VCaP (cell line): ENCODE results near the gene DBP.
A peak's percentile ranks its signal among the peaks of the same experiment; 100 is the strongest.

Experiments used
- H3K27ac ChIP-seq: fragments of 450-650 bp; 2 replicates; pipeline ENCODE4 v1.5.1; 2017
- TF ChIP-seq, protein P1 (sequence below): fragments of 450-650 bp; conservative IDR thresholded peaks from 2 replicates; pipeline ENCODE4 v1.5.1; 2017; ENCODE audit warnings: mild to moderate bottlenecking, moderate library complexity

DBP gene

DNA sequence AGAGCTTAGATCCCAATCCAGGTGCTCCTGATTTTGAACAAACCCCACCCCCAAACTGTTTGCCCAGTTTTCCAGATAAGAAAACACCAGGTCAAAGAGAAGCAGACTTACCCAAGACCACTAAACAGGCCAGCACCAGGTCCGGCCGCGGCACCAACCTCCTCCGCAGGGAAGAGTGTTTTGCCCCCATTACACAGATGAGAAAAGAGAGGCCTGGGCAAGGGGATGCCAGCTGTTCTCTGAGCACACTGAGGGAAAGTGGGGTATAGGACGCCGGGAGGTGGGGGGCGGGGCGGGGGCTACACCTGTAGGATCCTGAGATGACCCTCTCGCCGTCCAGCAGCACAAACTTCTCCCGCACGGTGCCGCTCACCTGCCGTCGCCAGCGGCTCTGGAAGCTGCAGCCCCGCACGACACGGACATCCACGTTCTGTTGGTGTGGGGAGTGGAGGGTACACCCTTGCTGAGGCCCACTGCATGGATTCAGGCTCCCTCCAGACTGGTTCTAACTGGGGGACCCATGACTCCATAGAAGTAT lies 27.5 kb downstream of the DBP start:
- no peak overlapping the region for H3K27ac ChIP-seq
- TF ChIP-seq, protein P1, sequence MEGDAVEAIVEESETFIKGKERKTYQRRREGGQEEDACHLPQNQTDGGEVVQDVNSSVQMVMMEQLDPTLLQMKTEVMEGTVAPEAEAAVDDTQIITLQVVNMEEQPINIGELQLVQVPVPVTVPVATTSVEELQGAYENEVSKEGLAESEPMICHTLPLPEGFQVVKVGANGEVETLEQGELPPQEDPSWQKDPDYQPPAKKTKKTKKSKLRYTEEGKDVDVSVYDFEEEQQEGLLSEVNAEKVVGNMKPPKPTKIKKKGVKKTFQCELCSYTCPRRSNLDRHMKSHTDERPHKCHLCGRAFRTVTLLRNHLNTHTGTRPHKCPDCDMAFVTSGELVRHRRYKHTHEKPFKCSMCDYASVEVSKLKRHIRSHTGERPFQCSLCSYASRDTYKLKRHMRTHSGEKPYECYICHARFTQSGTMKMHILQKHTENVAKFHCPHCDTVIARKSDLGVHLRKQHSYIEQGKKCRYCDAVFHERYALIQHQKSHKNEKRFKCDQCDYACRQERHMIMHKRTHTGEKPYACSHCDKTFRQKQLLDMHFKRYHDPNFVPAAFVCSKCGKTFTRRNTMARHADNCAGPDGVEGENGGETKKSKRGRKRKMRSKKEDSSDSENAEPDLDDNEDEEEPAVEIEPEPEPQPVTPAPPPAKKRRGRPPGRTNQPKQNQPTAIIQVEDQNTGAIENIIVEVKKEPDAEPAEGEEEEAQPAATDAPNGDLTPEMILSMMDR = no peak

DNA sequence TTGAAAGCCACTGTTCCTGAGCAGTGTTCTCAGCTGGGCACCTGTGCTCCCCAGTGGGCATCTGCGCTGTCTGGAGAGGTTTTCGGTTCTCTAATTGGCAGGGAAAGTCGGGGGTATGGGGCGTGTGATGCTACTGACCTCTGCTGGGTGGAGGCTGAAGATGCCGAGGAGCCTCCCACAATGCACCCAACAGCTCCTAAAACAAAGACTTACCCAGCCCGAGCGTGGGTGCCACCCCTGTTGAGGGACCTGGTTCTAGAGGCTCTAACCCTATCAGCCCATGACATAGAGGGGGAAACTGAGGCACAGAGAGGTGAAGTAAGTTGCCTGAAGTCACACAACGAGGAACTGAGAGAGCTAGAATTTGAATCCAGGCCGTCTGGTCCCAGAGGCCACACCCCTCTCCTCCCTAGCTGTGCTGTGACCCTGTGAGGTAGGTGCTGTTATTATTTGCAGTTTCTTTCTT lies 28.3 kb downstream of the DBP start:
- no peak overlapping the region for H3K27ac ChIP-seq
- TF ChIP-seq, protein P1 = peak; percentile 66

DNA sequence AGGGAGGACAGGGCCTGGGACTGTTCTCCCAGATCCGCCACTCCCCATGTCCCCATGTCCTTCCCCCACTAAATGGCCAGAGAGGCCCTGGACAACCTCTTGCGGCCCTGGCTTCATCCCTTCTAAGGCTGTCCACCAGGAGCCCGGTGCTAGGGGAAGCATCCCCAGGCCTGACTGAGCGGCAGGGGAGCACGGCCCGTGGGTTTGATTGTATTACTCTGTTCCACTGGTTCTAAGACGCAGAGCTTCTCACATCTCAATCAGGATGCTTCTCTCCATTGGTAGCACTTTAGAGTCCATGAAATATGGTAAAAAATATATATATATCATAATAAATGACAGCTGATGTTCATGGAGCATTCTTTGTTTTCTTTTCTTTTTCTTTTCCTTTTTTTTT lies 29.8 kb downstream of the DBP start:
- TF ChIP-seq, protein P1 = no peak
- no peak overlapping the region for H3K27ac ChIP-seq

DNA sequence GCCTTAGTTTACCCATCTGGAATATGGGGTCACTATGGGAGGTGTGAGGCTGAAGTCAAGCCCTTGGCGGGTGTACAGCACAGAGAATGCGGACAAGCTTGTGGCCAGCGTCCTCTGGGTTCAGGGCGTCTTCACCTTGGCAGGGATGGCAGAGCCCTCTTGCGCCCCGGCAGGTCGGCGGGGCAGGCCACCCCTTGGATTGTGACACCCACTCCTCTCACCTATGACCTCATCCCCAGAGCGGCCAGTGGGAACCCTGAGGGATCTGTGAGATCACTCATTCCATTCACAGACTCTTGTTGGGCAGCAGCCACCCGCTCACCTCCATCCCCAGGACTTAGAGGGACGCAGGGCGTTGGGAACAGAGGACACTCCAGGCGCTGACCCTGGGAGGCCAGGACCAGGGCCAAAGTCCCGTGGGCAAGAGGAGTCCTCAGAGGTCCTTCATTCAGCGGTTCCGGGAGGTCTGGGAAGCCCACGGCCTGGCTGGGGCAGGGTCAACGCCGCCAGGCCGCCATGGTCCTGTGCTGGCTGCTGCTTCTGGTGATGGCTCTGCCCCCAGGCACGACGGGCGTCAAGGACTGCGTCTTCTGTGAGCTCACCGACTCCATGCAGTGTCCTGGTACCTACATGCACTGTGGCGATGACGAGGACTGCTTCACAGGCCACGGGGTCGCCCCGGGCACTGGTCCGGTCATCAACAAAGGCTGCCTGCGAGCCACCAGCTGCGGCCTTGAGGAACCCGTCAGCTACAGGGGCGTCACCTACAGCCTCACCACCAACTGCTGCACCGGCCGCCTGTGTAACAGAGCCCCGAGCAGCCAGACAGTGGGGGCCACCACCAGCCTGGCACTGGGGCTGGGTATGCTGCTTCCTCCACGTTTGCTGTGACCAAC lies 30.5 kb downstream of the DBP start, which contains the start of gene SPACA4:
Gene SPACA4 (plus strand): TSS at position 280 of the 896 bp plus-strand sequence. CDS start 237 bp downstream, at position 517.
- no peak within 1 kb of the TSS for H3K27ac ChIP-seq
- TF ChIP-seq, protein P1 = no peak

DNA sequence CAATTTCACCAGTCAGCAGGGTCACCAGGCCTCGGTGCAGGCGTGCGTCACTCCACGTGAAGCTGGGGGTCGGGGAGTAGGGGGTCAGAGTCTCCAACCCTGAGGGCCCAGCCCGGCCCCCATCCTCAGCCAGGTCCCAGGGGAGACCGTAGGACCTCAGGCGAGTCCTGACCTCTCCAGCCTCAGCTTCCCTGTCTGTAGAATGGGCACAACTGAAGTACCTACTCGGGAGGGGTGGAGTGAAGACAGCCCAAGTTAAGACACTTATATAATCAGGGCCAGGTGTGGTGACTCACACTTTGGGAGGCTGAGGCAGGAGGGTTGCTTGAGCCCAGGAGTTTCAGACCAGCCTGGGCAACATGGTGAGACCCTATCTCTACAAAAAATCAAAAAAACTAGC lies 33.3 kb downstream of the DBP start:
- no peak overlapping the region for H3K27ac ChIP-seq
- TF ChIP-seq, protein P1 = no peak

DNA sequence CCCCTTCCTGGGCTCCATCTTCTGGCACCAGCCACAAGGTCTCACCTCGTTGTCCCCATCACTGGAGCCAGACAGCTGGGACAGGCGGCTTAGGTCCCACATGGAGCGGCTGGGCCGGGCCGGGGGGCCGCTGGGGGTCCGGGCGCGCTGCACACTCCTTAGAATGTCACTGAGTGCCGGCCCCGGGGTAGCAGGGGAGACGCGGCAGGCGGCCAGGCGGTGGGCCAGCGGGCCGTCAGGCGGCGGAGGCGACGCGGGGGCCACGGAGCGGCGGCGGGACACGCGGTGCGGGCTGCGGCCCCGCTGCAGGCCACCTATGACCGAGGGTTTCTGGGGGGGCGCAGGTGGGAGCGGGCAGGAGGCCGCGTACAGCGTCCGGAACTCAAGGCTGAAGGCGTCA lies 33.7 kb downstream of the DBP start:
- TF ChIP-seq, protein P1 = no peak
- H3K27ac ChIP-seq = no peak overlapping the region

DNA sequence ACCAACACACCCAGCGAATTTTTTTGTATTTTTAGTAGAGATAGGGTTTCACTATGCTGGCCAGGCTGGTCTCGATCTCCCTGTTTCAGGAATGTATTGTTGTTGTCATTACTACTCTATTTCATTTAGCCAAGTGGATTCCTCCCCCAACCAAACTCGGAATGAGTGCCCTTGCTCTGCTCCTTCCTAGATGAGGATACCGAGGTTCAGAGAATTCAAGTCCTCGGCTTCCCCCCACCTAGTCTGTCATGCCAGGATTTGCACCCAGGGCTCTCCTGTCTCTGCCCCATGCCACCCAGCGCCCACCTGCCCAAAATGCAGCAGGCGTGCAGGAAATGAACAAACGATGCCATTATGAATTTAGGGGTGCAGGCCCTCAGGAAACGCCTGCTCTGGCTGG lies 34.2 kb downstream of the DBP start:
- TF ChIP-seq, protein P1 = no peak
- no peak overlapping the region for H3K27ac ChIP-seq
